Endothelial cell (in vitro differentiated cells): ENCODE results near the gene SPAG7. TPM values are rescaled to one million over a fixed set of nuclear protein-coding genes. Genes with fewer than 3 reads are reported as not detected.
"Not testable (repeated sequence)": the region's sequence is repeated elsewhere in the genome, so short reads cannot be mapped to it uniquely, and the experiment has no call there.

ENCODE experiments used
- DNase-seq: peaks from one replicate; pipeline ENCODE4 v3.0.0; 2021; ENCODE audit warnings: low spot score
- H3K27ac Mint-ChIP-seq: one replicate; pipeline ENCODE4 v1.8.0; 2021; ENCODE audit warnings: mixed read lengths, inconsistent platforms; ENCODE audit not compliant: unreplicated experiment
- H3K27me3 Mint-ChIP-seq: one replicate; pipeline ENCODE4 v1.8.0; 2021; ENCODE audit warnings: mild to moderate bottlenecking, moderate library complexity, mixed read lengths, inconsistent platforms; ENCODE audit not compliant: unreplicated experiment
- H3K36me3 Mint-ChIP-seq: one replicate; pipeline ENCODE4 v1.8.0; 2021; ENCODE audit warnings: mild to moderate bottlenecking, low read depth, mixed read lengths, inconsistent platforms; ENCODE audit not compliant: unreplicated experiment
- H3K4me1 Mint-ChIP-seq: one replicate; pipeline ENCODE4 v1.8.0; 2021; ENCODE audit warnings: mild to moderate bottlenecking, mixed read lengths, inconsistent platforms; ENCODE audit not compliant: unreplicated experiment
- H3K4me3 Mint-ChIP-seq: one replicate; pipeline ENCODE4 v1.8.0; 2021; ENCODE audit warnings: mild to moderate bottlenecking, mixed read lengths, inconsistent platforms; ENCODE audit not compliant: unreplicated experiment
- H3K9me3 Mint-ChIP-seq: one replicate; pipeline ENCODE4 v1.8.0; 2021; ENCODE audit warnings: mixed read lengths, inconsistent platforms; ENCODE audit not compliant: unreplicated experiment
- CTCF ChIP-seq: fragments of 200-600 bp; sonication (generic); IDR thresholded peaks from one replicate; pipeline ENCODE4 v1.5.0; 2021; ENCODE audit warnings: antibody characterized with exemption; ENCODE audit not compliant: unreplicated experiment
- microRNA-seq: library from miRNA; unstranded; fragments of <30 nt; microRNA quantifications from one replicate; pipeline ENCODE4, GENCODE V29; 2020; ENCODE audit not compliant: unreplicated experiment
- total RNA-seq: library from RNA; stranded (reverse); fragmentation: NEBNext Ultra II Directional; extraction: Animal tissue kit (Norgen Biotek cat#: 25700); gene quantifications from one replicate; pipeline ENCODE4 v1.2.1, GENCODE V29; 2021; ENCODE audit not compliant: unreplicated experiment

The SPAG7 gene
- total RNA-seq, 1 donor from 2014 or later: 67.3 TPM

GRCh38 chr17:4921320-4921719, 46.3 kb downstream of the SPAG7 start:
- Mint-ChIP-seq H3K27me3 (no peaks in the 10 kb centered on the region), H3K4me1 (no peaks in the 10 kb centered on the region), H3K4me3 (no peak overlapping the region), H3K36me3 (peaks cover under 1% of the 10 kb centered on the region), H3K27ac (no peak overlapping the region), H3K9me3 (no peaks in the 10 kb centered on the region)
- DNase-seq: no peak
- no peak for TF ChIP-seq CTCF

- H3K27ac Mint-ChIP-seq: no peak overlapping the region
These were observed 47.1 kb downstream of the SPAG7 start for GRCh38 chr17:4920351-4921048.

GRCh38 chr17:4919511-4920047, 48.0 kb downstream of the SPAG7 start:
- TF ChIP-seq CTCF: no peak
- Mint-ChIP-seq H3K36me3 (no peaks in the 10 kb centered on the region), H3K9me3 (no peaks in the 10 kb centered on the region), H3K4me1 (no peaks in the 10 kb centered on the region), H3K4me3 (no peak overlapping the region), H3K27ac (no peak overlapping the region), H3K27me3 (no peaks in the 10 kb centered on the region)
- DNase-seq: no peak

More at GRCh38 chr17:4920351-4921048, 47.1 kb downstream of the SPAG7 start:
- no peaks in the 10 kb centered on the region for H3K36me3 Mint-ChIP-seq
- no peaks in the 10 kb centered on the region for H3K4me1 Mint-ChIP-seq
- H3K9me3 Mint-ChIP-seq: no peaks in the 10 kb centered on the region
- no peaks in the 10 kb centered on the region for H3K27me3 Mint-ChIP-seq
- no peak for DNase-seq
- H3K4me3 Mint-ChIP-seq: no peak overlapping the region
- TF ChIP-seq CTCF: no peak

- H3K9me3 Mint-ChIP-seq, H3K4me1 Mint-ChIP-seq, H3K27ac Mint-ChIP-seq, H3K4me3 Mint-ChIP-seq, DNase-seq, H3K27me3 Mint-ChIP-seq, H3K36me3 Mint-ChIP-seq: not testable (repeated sequence)
These were observed 53.1 kb downstream of the SPAG7 start for GRCh38 chr17:4914551-4914950.

- H3K27me3 Mint-ChIP-seq: peaks cover 4% of the 10 kb centered on the region
- no peaks in the 10 kb centered on the region for H3K9me3 Mint-ChIP-seq
- H3K4me3 Mint-ChIP-seq: no peak overlapping the region
- DNase-seq: no peak
- H3K27ac Mint-ChIP-seq: no peak overlapping the region
- TF ChIP-seq CTCF: no peak
- H3K36me3 Mint-ChIP-seq: no peaks in the 10 kb centered on the region
- no peaks in the 10 kb centered on the region for H3K4me1 Mint-ChIP-seq
These were observed 53.6 kb downstream of the SPAG7 start for GRCh38 chr17:4913994-4914393.

Small RNA genes within 50 kb of the gene (microRNA-seq; reads per million reads assigned to microRNA genes)
- not detected for gene MIR6864
- gene MIR6865: 1.2 reads per million, percentile 17 among the genes with 10 or more reads in this experiment

Other genes with a start within 250 kb of the SPAG7 start
- 10.5 TPM for gene MED11, start 236.4 kb downstream of the SPAG7 start, total RNA-seq
- not detected for gene ZMYND15, start 228.0 kb downstream of the SPAG7 start, total RNA-seq
- 0.13 TPM for gene CXCL16, start 227.9 kb downstream of the SPAG7 start, total RNA-seq
- gene TM4SF5, start 195.9 kb downstream of the SPAG7 start, total RNA-seq: not detected
- gene VMO1, start 181.5 kb downstream of the SPAG7 start, total RNA-seq: 2.9 TPM
- not detected for gene GLTPD2, start 178.9 kb downstream of the SPAG7 start, total RNA-seq
- 185 TPM for gene PSMB6, start 171.7 kb downstream of the SPAG7 start, total RNA-seq
- gene PLD2, start 160.7 kb downstream of the SPAG7 start, total RNA-seq: 86.5 TPM
- gene MINK1, start 134.5 kb downstream of the SPAG7 start, total RNA-seq: 176 TPM
- 2.3 TPM for gene C17orf107, start 68.3 kb downstream of the SPAG7 start, total RNA-seq
- gene CHRNE, start 64.7 kb downstream of the SPAG7 start, total RNA-seq: 1.2 TPM
- 1.3 TPM for gene GP1BA, start 35.5 kb downstream of the SPAG7 start, total RNA-seq
- gene SLC25A11, start 27.8 kb downstream of the SPAG7 start, total RNA-seq: 47.5 TPM
- gene RNF167, start 27.5 kb downstream of the SPAG7 start, total RNA-seq: 92.3 TPM
- 874 TPM for gene PFN1, start 19.3 kb downstream of the SPAG7 start, total RNA-seq
- 7.3 TPM for gene ENO3, start 16.7 kb downstream of the SPAG7 start, total RNA-seq
- gene CAMTA2, start 19.9 kb upstream of the SPAG7 start, total RNA-seq: 42.3 TPM
- gene INCA1, start 29.7 kb upstream of the SPAG7 start, total RNA-seq: 2.2 TPM
- gene KIF1C, start 30.1 kb upstream of the SPAG7 start, total RNA-seq: 127 TPM
- gene SLC52A1, start 67.6 kb upstream of the SPAG7 start, total RNA-seq: 0.21 TPM
- gene ZFP3, start 110.7 kb upstream of the SPAG7 start, total RNA-seq: 0.38 TPM
- gene ZNF232, start 144.1 kb upstream of the SPAG7 start, total RNA-seq: 43.0 TPM
- 5.6 TPM for gene USP6, start 148.2 kb upstream of the SPAG7 start, total RNA-seq
- gene ZNF594, start 224.1 kb upstream of the SPAG7 start, total RNA-seq: 11.6 TPM